GM12801 (cell line): ENCODE data around the gene IGLL1.

ENCODE experiments used
- TF ChIP-seq, protein P1 (sequence below): IDR thresholded peaks from one replicate; pipeline ENCODE4 v1.5.1; 2011; ENCODE audit warnings: control low read depth; ENCODE audit not compliant: insufficient read length; ENCODE audit errors: extremely low read depth

Gene IGLL1

DNA sequence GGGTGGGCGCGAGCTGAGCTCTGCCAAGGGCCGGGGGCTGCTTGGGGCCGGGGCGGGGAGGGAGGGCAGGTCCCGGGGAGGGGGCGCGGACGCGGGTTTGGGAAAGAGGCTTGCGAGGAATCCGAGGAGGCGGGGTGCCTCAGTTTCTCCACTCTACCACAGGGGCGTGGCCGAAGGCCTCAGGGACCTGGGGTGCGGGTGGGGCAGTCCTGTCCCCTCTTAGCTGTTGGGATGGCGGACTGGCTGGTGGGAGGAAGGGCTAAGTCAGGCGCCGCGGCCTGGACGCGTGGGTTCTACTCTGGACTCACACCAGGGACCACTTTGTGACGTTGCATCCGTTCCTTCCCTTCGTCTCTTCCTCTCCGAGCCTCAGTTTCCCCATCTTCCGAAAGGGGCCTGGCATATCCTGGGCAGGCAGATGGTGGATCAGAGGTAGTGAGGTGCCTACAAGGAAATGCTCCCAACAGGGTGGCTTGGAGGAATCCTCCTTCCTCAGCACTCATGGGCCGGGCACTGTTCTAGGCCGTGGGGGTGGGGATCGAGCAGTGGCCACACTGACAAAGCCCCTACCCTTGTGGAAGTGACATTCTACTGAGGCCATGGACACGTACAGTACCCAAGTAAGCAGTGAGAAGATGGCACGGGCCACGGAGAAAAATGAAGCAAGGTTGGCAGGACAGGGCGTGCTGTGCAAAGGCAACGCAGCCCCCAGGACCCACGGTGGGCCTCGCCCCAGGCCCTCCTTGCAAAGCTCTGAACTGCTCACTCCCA is 13.2 kb downstream of the IGLL1 start:
- TF ChIP-seq, protein P1, sequence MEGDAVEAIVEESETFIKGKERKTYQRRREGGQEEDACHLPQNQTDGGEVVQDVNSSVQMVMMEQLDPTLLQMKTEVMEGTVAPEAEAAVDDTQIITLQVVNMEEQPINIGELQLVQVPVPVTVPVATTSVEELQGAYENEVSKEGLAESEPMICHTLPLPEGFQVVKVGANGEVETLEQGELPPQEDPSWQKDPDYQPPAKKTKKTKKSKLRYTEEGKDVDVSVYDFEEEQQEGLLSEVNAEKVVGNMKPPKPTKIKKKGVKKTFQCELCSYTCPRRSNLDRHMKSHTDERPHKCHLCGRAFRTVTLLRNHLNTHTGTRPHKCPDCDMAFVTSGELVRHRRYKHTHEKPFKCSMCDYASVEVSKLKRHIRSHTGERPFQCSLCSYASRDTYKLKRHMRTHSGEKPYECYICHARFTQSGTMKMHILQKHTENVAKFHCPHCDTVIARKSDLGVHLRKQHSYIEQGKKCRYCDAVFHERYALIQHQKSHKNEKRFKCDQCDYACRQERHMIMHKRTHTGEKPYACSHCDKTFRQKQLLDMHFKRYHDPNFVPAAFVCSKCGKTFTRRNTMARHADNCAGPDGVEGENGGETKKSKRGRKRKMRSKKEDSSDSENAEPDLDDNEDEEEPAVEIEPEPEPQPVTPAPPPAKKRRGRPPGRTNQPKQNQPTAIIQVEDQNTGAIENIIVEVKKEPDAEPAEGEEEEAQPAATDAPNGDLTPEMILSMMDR = no peak

DNA sequence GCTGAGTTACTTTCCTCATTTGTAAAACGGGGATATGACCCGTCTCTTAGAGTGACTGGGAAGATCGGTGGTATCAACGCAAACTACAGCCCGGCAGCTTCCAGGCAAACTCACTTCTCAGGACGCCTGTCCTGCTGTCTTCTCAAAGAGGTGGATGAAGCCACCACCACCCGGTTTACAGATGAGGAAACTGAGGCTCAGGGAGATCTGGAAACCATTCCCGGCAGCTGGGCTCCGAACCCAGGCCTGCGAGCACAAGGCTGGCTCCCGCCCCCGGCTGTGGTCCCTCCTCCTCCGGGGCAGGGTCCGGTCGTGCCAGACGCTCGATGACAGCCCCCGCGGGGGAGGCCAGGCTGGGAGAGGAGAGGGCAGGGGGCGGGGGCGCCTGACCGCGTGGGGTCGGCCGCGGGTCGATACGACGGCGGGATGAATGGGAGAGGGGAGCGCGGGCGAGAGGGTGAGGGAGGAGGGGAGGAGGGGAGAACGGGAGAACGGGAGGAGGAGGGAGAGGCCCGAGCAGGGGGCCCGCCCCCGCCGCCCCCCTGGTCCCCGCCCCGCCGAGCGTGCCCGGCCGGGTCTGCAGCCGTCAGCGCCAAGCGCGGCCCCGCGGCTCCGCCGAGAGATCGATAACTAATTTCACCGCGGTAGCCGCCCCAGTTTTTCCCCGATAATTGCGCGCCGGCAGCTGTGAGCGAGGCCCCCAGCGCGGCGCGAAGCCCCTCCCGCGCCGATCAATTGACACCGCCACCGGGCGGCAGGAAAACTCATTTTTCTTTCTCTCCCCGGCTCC is 14.0 kb downstream of the IGLL1 start:
- TF ChIP-seq, protein P1 = no peak

DNA sequence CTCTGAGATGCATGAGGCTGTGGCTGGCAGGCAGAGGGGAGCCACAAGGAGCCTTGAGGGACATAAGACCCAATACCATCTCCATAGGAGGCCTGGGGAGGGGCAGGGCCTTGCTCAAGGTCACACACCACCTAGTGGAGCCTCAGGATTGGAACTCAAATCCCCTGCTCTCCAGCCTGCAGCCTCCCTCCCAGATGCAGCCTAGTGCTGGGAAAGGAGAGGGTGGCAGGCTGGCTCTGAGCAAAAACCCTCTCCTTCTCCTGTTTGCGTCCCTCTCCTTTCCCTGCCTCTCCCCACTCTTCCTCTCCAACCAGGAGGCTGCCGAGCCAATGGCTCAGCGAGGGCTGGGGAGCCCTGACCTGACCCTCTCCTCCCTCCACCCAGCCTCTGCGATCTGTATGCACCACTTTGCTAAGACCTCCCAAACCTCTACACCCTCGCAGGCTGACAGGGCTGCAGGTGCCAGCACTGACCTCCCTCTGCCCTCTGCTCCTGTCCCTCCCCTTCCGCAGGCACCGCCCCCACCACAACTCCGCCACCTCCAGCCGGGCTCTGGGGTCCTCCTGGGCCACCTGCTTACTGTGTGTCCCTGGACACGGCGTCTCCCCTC is 14.7 kb downstream of the IGLL1 start:
- TF ChIP-seq, protein P1 = no peak

DNA sequence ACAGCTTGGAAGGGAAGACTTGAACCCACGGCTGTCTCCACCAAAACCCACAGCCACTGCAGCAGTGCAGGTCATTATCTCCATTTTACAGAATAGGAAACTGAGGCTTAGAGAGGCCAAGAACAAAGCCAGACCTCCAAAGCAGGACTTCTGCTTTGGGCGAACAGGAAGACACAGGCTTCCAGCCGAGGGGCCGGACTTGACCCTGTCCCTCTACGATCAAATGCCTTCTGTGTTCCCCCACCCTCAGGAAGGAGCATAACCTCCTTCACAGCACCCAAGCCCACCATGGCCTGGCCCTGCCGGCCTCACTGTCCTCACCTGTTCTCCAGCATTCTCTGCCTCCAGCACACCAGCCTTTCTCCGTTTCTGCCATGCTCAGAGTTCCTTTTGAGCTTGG is 15.8 kb downstream of the IGLL1 start:
- TF ChIP-seq, protein P1 = no peak

DNA sequence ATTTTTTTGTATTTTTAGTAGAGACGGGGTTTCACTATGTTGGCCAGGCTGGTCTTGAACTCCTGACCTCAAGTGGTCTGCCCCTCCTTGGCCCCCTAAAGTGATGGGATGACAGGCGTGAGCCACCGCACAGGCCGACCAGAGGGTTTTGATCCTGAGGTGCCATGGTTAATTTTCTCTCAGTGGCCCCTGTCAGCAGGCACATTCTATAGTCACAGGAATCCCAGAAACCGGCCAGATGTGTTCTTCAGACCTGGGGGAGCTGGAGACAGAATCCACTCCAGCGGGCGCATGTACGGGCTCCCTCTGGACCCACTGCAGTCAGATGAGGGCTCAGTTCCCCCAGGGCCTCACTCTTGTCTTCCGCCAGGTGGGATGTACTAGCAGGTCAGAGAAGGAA is 17.0 kb downstream of the IGLL1 start:
- TF ChIP-seq, protein P1 = no peak

- TF ChIP-seq, protein P1 = no peak
Measured at GRCh38 chr22:23562186-23562585, 17.9 kb downstream of the IGLL1 start.

- TF ChIP-seq, protein P1 = no peak
Measured at GRCh38 chr22:23557467-23557866, 22.6 kb downstream of the IGLL1 start.
